ENCODE data around the gene ERO1A. TPM values are rescaled to one million over a fixed set of nuclear protein-coding genes. Genes with fewer than 3 reads are reported as not detected.

The ERO1A gene
- total RNA-seq, 1 donor from 2014 or later: 219 TPM

DNA sequence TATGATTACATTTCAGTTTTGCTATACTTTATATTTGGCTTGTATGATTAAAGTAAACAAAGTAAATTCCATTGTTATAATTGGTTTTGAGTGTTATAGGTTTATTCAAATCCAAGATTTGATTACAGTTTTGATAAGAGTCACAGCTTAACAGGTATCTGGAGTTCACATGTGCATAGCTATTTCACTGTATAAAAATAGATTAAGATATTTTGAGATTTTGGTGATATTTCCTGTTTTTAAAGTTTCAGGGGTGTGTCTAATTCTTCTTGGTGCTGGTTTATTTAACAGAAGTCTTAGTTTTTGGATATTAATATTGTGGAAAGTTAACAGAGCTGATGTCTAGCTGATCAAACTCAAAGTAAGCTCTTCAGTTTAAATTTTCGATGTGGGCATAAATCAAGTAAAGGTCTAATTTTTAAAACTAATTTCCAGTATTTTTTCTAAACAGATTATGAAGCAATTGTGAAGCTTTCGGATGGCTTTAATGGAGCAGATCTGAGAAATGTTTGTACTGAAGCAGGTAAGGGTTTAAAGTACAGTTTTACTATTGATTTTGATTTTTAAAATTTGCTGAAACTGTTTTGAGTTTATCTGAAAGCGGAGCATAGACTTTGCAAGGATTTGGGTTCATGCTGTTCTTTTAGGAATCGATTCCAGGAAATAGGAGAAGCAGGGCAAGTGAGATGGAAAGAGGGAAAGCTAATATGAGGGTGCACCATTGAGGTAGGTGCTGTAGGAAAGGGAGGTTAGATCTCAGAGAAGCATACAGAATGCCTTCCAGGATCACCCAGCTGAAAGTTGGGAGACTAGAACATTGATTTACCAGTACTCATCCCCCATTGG lies 28.4 kb upstream of the ERO1A start:
- intact Hi-C loops (cut with micrococcal nuclease): loop anchor here (10.0 kb wide), 1 partner anchor 49 kb away; no protein-coding TSS in a partner anchor
- peaks cover 77% of the 10 kb centered on the region for H3K36me3 Mint-ChIP-seq (ENCODE audit: low read depth)
- peaks cover 16% of the 10 kb centered on the region for H3K4me1 Mint-ChIP-seq (ENCODE audit: low read depth)
- no peak overlapping the region for H3K27ac Mint-ChIP-seq
- no peaks in the 10 kb centered on the region for H3K27me3 Mint-ChIP-seq (ENCODE audit: low read depth)
- H3K4me3 Mint-ChIP-seq (ENCODE audit: low read depth): no peak overlapping the region
- no peaks in the 10 kb centered on the region for H3K9me3 Mint-ChIP-seq
- DNase-seq (ENCODE audit: low spot score): no peak

DNA sequence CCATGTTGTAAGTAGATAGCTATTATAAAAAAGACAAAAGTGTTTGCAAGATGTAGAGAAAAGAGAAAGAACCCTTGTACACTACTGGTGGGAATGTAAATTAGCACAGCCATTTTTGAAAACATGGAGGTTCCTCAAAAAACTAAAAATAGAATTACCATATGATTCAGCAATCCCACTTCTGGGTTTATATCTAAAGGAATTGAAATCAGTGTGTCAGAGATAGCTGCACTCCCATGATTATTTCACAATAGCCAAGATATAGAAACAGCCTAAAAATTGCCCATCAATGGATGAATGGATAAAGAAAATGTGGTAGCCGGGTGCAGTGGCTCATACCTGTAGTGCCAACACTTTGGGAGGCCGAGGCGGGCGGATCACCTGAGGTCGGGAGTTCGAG lies 20.8 kb upstream of the ERO1A start:
- Mint-ChIP-seq H3K9me3 (no peaks in the 10 kb centered on the region), H3K27ac (no peak overlapping the region), H3K27me3 (ENCODE audit: low read depth) (no peaks in the 10 kb centered on the region), H3K4me3 (ENCODE audit: low read depth) (no peak overlapping the region), H3K4me1 (ENCODE audit: low read depth) (peaks cover 7% of the 10 kb centered on the region), H3K36me3 (ENCODE audit: low read depth) (peaks cover 75% of the 10 kb centered on the region)
- no peak for DNase-seq (ENCODE audit: low spot score)
- intact Hi-C loops (cut with micrococcal nuclease): no loop called here

DNA sequence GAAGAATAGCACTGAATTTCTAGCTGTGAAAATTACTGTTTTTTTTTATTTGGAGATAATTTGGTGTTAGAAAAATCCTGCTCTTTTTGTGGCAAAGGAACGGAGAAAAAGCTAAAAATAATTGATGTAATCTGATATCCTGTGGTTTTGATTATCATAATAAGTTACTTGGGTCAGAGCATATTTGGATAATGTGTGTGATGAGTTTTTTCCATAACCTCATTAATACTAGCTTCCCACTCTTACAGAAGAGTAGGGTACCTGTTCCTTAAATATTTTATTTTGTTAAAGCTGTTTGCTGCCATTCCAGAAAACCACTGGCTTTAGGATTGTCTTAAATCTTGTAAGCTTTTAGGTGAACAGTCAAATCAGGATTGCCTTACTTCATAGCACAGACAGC lies 16.3 kb upstream of the ERO1A start:
- Mint-ChIP-seq H3K27ac (no peak overlapping the region), H3K27me3 (ENCODE audit: low read depth) (no peaks in the 10 kb centered on the region), H3K4me3 (ENCODE audit: low read depth) (no peak overlapping the region), H3K36me3 (ENCODE audit: low read depth) (peaks cover 87% of the 10 kb centered on the region), H3K4me1 (ENCODE audit: low read depth) (peaks cover 32% of the 10 kb centered on the region), H3K9me3 (no peaks in the 10 kb centered on the region)
- DNase-seq (ENCODE audit: low spot score): no peak
- intact Hi-C loops (cut with micrococcal nuclease): no loop called here

- H3K9me3 Mint-ChIP-seq: no peaks in the 10 kb centered on the region
- H3K36me3 Mint-ChIP-seq (ENCODE audit: low read depth): peaks cover 50% of the 10 kb centered on the region
- H3K4me1 Mint-ChIP-seq (ENCODE audit: low read depth): peaks cover 39% of the 10 kb centered on the region
- H3K27ac Mint-ChIP-seq: peak within 1 kb of the TSS; percentile 93
- DNase-seq (ENCODE audit: low spot score): peak; percentile 84
- H3K4me3 Mint-ChIP-seq (ENCODE audit: low read depth): peak within 1 kb of the TSS; percentile 99
- H3K27me3 Mint-ChIP-seq (ENCODE audit: low read depth): no peaks in the 10 kb centered on the region
- intact Hi-C loops (cut with micrococcal nuclease): loop anchor here (1.0 to 2.0 kb wide), 5 partner anchors 13 to 446 kb away; partner anchors contain the start of genes DDHD1, GNPNAT1, GPR137C and TXNDC16
Observed at GRCh38 chr14:52706724-52707706, 11.7 kb upstream of the ERO1A start, which contains the start of gene PSMC6. PSMC6 (plus strand) TSS chr14:52707200; CDS start chr14:52707220, 20 bp downstream.

- H3K9me3 Mint-ChIP-seq: no peaks in the 10 kb centered on the region
- intact Hi-C loops (cut with micrococcal nuclease): loop anchor here (1.0 to 2.0 kb wide), 2 partner anchors 154 to 447 kb away; partner anchors contain the start of genes DDHD1, GPR137C and TXNDC16
- H3K27ac Mint-ChIP-seq: peak overlapping the region; percentile 93
- H3K4me3 Mint-ChIP-seq (ENCODE audit: low read depth): peak overlapping the region; percentile 99
- peaks cover 40% of the 10 kb centered on the region for H3K4me1 Mint-ChIP-seq (ENCODE audit: low read depth)
- peak; percentile 38 for DNase-seq (ENCODE audit: low spot score)
- peaks cover 43% of the 10 kb centered on the region for H3K36me3 Mint-ChIP-seq (ENCODE audit: low read depth)
- H3K27me3 Mint-ChIP-seq (ENCODE audit: low read depth): no peaks in the 10 kb centered on the region
Observed at GRCh38 chr14:52706286-52706685, 10.9 kb upstream of the ERO1A start.

GRCh38 chr14:52703664-52704063 lies 8.3 kb upstream of the ERO1A start:
- H3K36me3 Mint-ChIP-seq (ENCODE audit: low read depth): peaks cover 17% of the 10 kb centered on the region
- no peak overlapping the region for H3K27ac Mint-ChIP-seq
- no peak for DNase-seq (ENCODE audit: low spot score)
- H3K4me3 Mint-ChIP-seq (ENCODE audit: low read depth): no peak overlapping the region
- H3K4me1 Mint-ChIP-seq (ENCODE audit: low read depth): peaks cover 31% of the 10 kb centered on the region
- no peaks in the 10 kb centered on the region for H3K9me3 Mint-ChIP-seq
- intact Hi-C loops (cut with micrococcal nuclease): no loop called here
- no peaks in the 10 kb centered on the region for H3K27me3 Mint-ChIP-seq (ENCODE audit: low read depth)

- no peaks in the 10 kb centered on the region for H3K27me3 Mint-ChIP-seq (ENCODE audit: low read depth)
- H3K27ac Mint-ChIP-seq: no peak overlapping the region
- no peak overlapping the region for H3K4me3 Mint-ChIP-seq (ENCODE audit: low read depth)
- peaks cover 27% of the 10 kb centered on the region for H3K4me1 Mint-ChIP-seq (ENCODE audit: low read depth)
- H3K36me3 Mint-ChIP-seq (ENCODE audit: low read depth): peaks cover 12% of the 10 kb centered on the region
- H3K9me3 Mint-ChIP-seq: no peaks in the 10 kb centered on the region
- DNase-seq (ENCODE audit: low spot score): no peak
- intact Hi-C loops (cut with micrococcal nuclease): no loop called here
Observed at GRCh38 chr14:52703225-52703624, 7.9 kb upstream of the ERO1A start.

DNA sequence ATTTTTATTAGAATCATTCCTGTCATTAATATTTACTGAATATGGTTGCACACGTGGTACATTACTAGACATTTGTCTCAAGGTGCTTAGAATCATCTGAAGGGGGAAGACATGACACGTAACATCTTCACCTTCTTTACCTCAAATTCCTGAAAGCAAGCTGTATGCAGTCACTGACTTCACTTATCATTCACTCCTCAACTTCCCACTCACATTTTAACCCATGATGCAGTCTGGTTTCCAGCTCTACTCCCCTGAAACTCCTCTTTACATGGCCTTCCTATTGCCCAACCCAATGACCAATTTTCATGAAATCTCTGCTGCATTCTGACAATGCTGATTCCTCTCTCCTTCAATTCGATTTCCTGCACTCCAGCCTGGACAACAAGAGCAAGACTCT lies 5.9 kb upstream of the ERO1A start:
- Mint-ChIP-seq H3K36me3 (ENCODE audit: low read depth) (no peaks in the 10 kb centered on the region), H3K9me3 (no peaks in the 10 kb centered on the region), H3K4me1 (ENCODE audit: low read depth) (peaks cover 17% of the 10 kb centered on the region), H3K4me3 (ENCODE audit: low read depth) (no peak overlapping the region), H3K27me3 (ENCODE audit: low read depth) (no peaks in the 10 kb centered on the region), H3K27ac (no peak overlapping the region)
- no peak for DNase-seq (ENCODE audit: low spot score)
- intact Hi-C loops (cut with micrococcal nuclease): no loop called here

DNA sequence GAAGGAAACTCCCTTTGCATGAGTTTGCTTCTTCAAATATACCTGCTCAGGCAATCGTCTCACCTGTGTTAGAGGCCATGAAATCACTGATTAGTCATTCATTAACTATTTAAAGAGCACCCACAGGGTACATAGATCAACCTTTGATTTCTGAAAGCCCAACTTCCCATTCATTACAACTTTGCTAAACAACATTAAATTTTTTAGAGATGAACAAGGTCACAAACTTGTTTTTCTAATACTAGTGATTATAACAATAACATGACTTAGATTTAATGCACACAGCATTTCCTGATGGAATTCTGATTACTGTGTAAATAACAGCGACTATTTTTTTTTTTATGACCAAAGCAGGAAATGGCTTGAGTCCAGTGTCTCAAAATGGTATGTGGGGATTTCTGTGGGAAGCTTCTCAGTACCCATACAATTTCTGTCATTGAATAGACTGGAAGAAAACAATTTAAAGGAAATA lies 5.4 kb upstream of the ERO1A start:
- no peak for DNase-seq (ENCODE audit: low spot score)
- peaks cover 14% of the 10 kb centered on the region for H3K4me1 Mint-ChIP-seq (ENCODE audit: low read depth)
- no peak overlapping the region for H3K4me3 Mint-ChIP-seq (ENCODE audit: low read depth)
- H3K36me3 Mint-ChIP-seq (ENCODE audit: low read depth): no peaks in the 10 kb centered on the region
- intact Hi-C loops (cut with micrococcal nuclease): no loop called here
- H3K27ac Mint-ChIP-seq: no peak overlapping the region
- H3K9me3 Mint-ChIP-seq: no peaks in the 10 kb centered on the region
- no peaks in the 10 kb centered on the region for H3K27me3 Mint-ChIP-seq (ENCODE audit: low read depth)

DNA sequence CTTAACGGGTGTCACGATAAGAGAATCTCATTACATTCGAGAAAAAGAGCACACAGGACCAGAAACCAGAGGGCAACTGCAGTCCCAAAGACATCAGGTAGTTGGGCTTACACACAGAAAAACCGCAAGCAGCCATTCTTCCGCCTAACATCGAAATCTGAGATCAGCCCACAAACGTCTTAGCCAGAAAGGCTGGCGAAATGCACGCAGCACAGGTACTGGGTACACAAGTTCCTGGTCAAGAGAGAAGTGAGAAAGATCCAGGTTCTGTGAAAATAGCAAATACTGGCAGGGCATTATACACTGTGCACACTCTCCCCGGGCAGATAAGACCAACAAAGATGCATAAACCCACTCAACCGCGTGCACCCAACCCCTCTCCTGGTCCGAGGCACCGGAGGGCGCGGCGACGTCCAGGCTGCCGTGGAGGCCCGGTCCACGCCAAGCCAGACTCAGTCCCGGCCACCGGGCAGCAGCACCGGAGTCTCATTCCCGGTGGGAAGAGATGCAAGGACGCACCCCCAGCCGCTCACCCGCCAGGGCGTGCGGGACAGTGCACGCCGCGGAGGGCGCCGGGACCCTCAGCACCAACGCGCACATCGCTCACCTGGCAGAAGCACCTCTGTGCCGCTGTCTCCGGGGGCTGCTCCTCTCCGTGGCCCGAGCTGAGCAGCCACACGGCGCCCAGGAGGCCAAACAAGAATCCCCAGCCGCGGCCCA lies 437 bp downstream of the ERO1A start:
- Mint-ChIP-seq H3K27me3 (ENCODE audit: low read depth) (no peaks in the 10 kb centered on the region), H3K4me3 (ENCODE audit: low read depth) (peak overlapping the region; percentile 98), H3K4me1 (ENCODE audit: low read depth) (peaks cover 33% of the 10 kb centered on the region), H3K36me3 (ENCODE audit: low read depth) (peaks cover 39% of the 10 kb centered on the region), H3K9me3 (no peaks in the 10 kb centered on the region), H3K27ac (peak overlapping the region; percentile 99)
- peak; percentile 69 for DNase-seq (ENCODE audit: low spot score)
- intact Hi-C loops (cut with micrococcal nuclease): loop anchor here (1.0 to 10.0 kb wide), 3 partner anchors 12 to 380 kb away; partner anchors contain the start of genes GPR137C, PSMC6, PTGER2 and TXNDC16

- DNase-seq (ENCODE audit: low spot score): no peak
- Mint-ChIP-seq H3K9me3 (no peaks in the 10 kb centered on the region), H3K4me1 (ENCODE audit: low read depth) (peaks cover 44% of the 10 kb centered on the region)
Observed at GRCh38 chr14:52693532-52693931, 1.8 kb downstream of the ERO1A start.

GRCh38 chr14:52693036-52693435 lies 2.3 kb downstream of the ERO1A start:
- H3K4me3 Mint-ChIP-seq (ENCODE audit: low read depth): peak overlapping the region; percentile 98
- H3K4me1 Mint-ChIP-seq (ENCODE audit: low read depth): peaks cover 49% of the 10 kb centered on the region
- no peaks in the 10 kb centered on the region for H3K27me3 Mint-ChIP-seq (ENCODE audit: low read depth)
- peak overlapping the region; percentile 33 for H3K27ac Mint-ChIP-seq
- no peak for DNase-seq (ENCODE audit: low spot score)
- no peaks in the 10 kb centered on the region for H3K9me3 Mint-ChIP-seq
- intact Hi-C loops (cut with micrococcal nuclease): loop anchor here (5.0 to 10.0 kb wide), 2 partner anchors 141 to 378 kb away; partner anchors contain the start of genes GPR137C, PTGER2 and TXNDC16
- H3K36me3 Mint-ChIP-seq (ENCODE audit: low read depth): peaks cover 48% of the 10 kb centered on the region

More at GRCh38 chr14:52693532-52693931, 1.8 kb downstream of the ERO1A start:
- H3K36me3 Mint-ChIP-seq (ENCODE audit: low read depth): peaks cover 48% of the 10 kb centered on the region
- no peaks in the 10 kb centered on the region for H3K27me3 Mint-ChIP-seq (ENCODE audit: low read depth)
- H3K27ac Mint-ChIP-seq: peak overlapping the region; percentile 68
- peak overlapping the region; percentile 98 for H3K4me3 Mint-ChIP-seq (ENCODE audit: low read depth)
- intact Hi-C loops (cut with micrococcal nuclease): loop anchor here (5.0 to 10.0 kb wide), 2 partner anchors 141 to 379 kb away; partner anchors contain the start of genes GPR137C, PTGER2 and TXNDC16
